Left lobe of liver (tissue), 2 donors: Measurements from ENCODE around the gene INSIG1. TPM values are rescaled to one million over a fixed set of nuclear protein-coding genes. Genes with fewer than 3 reads are reported as not detected.
A peak's percentile ranks its signal among the peaks of the same experiment; 100 is the strongest.

Experiments
- ATAC-seq: fragments of 200-7000 bp; cut with Tn5 transposase; one replicate; pipeline ENCODE4 v1.9.1; 2020; ENCODE audit warnings: mild to moderate bottlenecking, moderate library complexity
- DNase-seq: peaks from one replicate; pipeline ENCODE4 v3.0.0-alpha.2; 2020; ENCODE audit warnings: low spot score
- total RNA-seq: library from RNA; stranded (reverse); gene quantifications from one replicate; pipeline ENCODE4 v1.2.1, GENCODE V29; 2021
- donor health status: DM: no; HTN: no; CAD: no; lungs with moderate emphysema.
- donor health status: DM: no; HTN: yes; CAD: no.

Gene INSIG1
- total RNA-seq, 1 donor from 2014 or later, result 208 TPM

- DNase-seq (no peak), ATAC-seq (no peak)
Observed at GRCh38 chr7:155323001-155323638, 25.4 kb downstream of the INSIG1 start.

- ATAC-seq (no peak), DNase-seq (no peak)
Observed at GRCh38 chr7:155324012-155324917, 26.6 kb downstream of the INSIG1 start.

- DNase-seq, result no peak
- ATAC-seq, result no peak
Observed at GRCh38 chr7:155324918-155325235, 27.2 kb downstream of the INSIG1 start.

GRCh38 chr7:155326385-155326784 is 28.7 kb downstream of the INSIG1 start:
- DNase-seq (no peak), ATAC-seq (no peak)

GRCh38 chr7:155327590-155328320 is 30.1 kb downstream of the INSIG1 start:
- ATAC-seq (no peak), DNase-seq (no peak)

GRCh38 chr7:155329225-155329624 is 31.5 kb downstream of the INSIG1 start:
- ATAC-seq (no peak), DNase-seq (no peak)

GRCh38 chr7:155331396-155331795 is 33.7 kb downstream of the INSIG1 start:
- no peak for DNase-seq
- no peak for ATAC-seq

- ATAC-seq, result no peak
- no peak for DNase-seq
Observed at GRCh38 chr7:155333346-155334234, 35.9 kb downstream of the INSIG1 start.

- no peak for ATAC-seq
- no peak for DNase-seq
Observed at GRCh38 chr7:155336812-155337602, 39.3 kb downstream of the INSIG1 start.

- ATAC-seq (no peak), DNase-seq (no peak)
Observed at GRCh38 chr7:155337946-155338631, 40.4 kb downstream of the INSIG1 start.

GRCh38 chr7:155338632-155339320 is 41.1 kb downstream of the INSIG1 start:
- DNase-seq, result no peak

GRCh38 chr7:155339474-155339873 is 41.8 kb downstream of the INSIG1 start:
- no peak for DNase-seq
- ATAC-seq, result no peak

More at GRCh38 chr7:155338632-155339320, 41.1 kb downstream of the INSIG1 start:
- ATAC-seq, result no peak

- ATAC-seq (no peak), DNase-seq (no peak)
Observed at GRCh38 chr7:155340071-155340531, 42.4 kb downstream of the INSIG1 start.

GRCh38 chr7:155340721-155341120 is 43.0 kb downstream of the INSIG1 start:
- DNase-seq, result no peak
- ATAC-seq, result no peak

GRCh38 chr7:155341463-155341983 is 43.8 kb downstream of the INSIG1 start:
- ATAC-seq (no peak), DNase-seq (no peak)

GRCh38 chr7:155342313-155342712 is 44.6 kb downstream of the INSIG1 start:
- DNase-seq, result no peak
- no peak for ATAC-seq

GRCh38 chr7:155343150-155343549 is 45.5 kb downstream of the INSIG1 start:
- DNase-seq (peak; percentile 22), ATAC-seq (no peak)

GRCh38 chr7:155343661-155344121 is 46.0 kb downstream of the INSIG1 start:
- DNase-seq (no peak), ATAC-seq (no peak)
